ENCODE results near the gene ZSWIM6. TPM values are rescaled to one million over a fixed set of nuclear protein-coding genes. Genes with fewer than 3 reads are reported as not detected.

Gene ZSWIM6
- total and polyA plus RNA-seq, 2 experiments from 2014 or later: 3.9 to 6.0 TPM

DNA sequence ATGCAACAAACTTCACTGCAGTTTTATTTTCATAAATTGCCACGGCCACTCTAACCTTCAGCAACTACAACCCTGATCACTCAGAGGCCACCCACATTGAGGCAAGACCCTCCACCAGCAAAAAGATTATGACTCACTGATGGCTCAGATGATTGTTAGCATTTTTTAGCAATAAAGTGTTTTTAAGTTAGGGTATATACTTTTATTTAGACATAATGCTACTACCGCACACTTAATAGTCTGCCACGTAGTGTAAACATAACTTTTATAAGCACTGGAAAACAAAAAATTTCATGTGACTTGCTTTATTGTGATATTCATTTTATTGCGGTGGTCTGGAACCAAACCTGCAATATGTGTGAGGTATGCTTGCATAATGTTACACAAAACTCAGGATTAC is 257.9 kb downstream of the ZSWIM6 start (continued):
- no peak for TF ChIP-seq REST (IDR thresholded peaks at IDR 0.05; ENCODE audit: unreplicated experiment)
- no peak for TF ChIP-seq ZNF331 (CRISPR knock-in tag; IDR thresholded peaks at IDR 0.05; ENCODE audit: low read depth)
- TF ChIP-seq CREB1 (CRISPR knock-in tag; IDR thresholded peaks at IDR 0.05; ENCODE audit: low read depth): no peak
- no peak for TF ChIP-seq CTCF (conservative IDR thresholded peaks at IDR 0.05; ENCODE audit: low read depth in 2 of 2)

DNA sequence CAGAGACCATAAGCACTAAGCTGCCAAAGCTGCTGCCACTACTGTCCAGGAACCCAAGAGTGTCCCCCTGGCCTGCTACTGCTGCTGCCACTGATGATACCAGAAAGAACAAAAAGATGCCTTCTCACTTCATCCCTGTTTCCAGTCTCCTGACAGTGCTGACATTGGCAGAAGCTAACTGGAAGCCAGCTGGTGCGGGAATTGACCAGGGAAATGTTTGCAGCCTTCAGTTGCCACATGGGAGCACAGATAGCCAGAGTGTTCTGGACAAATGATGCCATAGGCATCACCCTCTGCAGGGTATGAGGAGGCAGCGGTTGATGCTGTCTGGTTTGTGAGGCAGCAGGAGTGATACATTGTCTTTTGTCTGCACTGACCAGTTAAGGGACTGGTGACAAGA is 258.4 kb downstream of the ZSWIM6 start:
- no peak overlapping the region for H3K27ac Mint-ChIP-seq
- DNase-seq (ENCODE audit: low spot score): no peak
- no peak for TF ChIP-seq EZH2 (IDR thresholded peaks at IDR 0.05; ENCODE audit: low read depth, unreplicated experiment)
- TF ChIP-seq REST (IDR thresholded peaks at IDR 0.05; ENCODE audit: unreplicated experiment): no peak
- TF ChIP-seq EZH2phosphoT487 (IDR thresholded peaks at IDR 0.05; ENCODE audit: unreplicated experiment): no peak
- TF ChIP-seq, protein P1, sequence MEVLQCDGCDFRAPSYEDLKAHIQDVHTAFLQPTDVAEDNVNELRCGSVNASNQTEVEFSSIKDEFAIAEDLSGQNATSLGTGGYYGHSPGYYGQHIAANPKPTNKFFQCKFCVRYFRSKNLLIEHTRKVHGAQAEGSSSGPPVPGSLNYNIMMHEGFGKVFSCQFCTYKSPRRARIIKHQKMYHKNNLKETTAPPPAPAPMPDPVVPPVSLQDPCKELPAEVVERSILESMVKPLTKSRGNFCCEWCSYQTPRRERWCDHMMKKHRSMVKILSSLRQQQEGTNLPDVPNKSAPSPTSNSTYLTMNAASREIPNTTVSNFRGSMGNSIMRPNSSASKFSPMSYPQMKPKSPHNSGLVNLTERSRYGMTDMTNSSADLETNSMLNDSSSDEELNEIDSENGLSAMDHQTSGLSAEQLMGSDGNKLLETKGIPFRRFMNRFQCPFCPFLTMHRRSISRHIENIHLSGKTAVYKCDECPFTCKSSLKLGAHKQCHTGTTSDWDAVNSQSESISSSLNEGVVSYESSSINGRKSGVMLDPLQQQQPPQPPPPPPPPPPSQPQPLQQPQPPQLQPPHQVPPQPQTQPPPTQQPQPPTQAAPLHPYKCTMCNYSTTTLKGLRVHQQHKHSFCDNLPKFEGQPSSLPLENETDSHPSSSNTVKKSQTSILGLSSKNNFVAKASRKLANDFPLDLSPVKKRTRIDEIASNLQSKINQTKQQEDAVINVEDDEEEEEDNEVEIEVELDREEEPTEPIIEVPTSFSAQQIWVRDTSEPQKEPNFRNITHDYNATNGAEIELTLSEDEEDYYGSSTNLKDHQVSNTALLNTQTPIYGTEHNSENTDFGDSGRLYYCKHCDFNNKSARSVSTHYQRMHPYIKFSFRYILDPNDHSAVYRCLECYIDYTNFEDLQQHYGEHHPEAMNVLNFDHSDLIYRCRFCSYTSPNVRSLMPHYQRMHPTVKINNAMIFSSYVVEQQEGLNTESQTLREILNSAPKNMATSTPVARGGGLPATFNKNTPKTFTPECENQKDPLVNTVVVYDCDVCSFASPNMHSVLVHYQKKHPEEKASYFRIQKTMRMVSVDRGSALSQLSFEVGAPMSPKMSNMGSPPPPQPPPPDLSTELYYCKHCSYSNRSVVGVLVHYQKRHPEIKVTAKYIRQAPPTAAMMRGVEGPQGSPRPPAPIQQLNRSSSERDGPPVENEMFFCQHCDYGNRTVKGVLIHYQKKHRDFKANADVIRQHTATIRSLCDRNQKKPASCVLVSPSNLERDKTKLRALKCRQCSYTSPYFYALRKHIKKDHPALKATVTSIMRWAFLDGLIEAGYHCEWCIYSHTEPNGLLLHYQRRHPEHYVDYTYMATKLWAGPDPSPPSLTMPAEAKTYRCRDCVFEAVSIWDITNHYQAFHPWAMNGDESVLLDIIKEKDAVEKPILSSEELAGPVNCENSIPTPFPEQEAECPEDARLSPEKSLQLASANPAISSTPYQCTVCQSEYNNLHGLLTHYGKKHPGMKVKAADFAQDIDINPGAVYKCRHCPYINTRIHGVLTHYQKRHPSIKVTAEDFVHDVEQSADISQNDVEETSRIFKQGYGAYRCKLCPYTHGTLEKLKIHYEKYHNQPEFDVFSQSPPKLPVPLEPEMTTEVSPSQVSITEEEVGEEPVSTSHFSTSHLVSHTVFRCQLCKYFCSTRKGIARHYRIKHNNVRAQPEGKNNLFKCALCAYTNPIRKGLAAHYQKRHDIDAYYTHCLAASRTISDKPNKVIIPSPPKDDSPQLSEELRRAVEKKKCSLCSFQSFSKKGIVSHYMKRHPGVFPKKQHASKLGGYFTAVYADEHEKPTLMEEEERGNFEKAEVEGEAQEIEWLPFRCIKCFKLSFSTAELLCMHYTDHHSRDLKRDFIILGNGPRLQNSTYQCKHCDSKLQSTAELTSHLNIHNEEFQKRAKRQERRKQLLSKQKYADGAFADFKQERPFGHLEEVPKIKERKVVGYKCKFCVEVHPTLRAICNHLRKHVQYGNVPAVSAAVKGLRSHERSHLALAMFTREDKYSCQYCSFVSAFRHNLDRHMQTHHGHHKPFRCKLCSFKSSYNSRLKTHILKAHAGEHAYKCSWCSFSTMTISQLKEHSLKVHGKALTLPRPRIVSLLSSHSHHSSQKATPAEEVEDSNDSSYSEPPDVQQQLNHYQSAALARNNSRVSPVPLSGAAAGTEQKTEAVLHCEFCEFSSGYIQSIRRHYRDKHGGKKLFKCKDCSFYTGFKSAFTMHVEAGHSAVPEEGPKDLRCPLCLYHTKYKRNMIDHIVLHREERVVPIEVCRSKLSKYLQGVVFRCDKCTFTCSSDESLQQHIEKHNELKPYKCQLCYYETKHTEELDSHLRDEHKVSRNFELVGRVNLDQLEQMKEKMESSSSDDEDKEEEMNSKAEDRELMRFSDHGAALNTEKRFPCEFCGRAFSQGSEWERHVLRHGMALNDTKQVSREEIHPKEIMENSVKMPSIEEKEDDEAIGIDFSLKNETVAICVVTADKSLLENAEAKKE (CRISPR knock-in tag; IDR thresholded peaks at IDR 0.05): no peak
- TF ChIP-seq CREB1 (CRISPR knock-in tag; IDR thresholded peaks at IDR 0.05; ENCODE audit: low read depth): no peak
- no peak for TF ChIP-seq ZNF331 (CRISPR knock-in tag; IDR thresholded peaks at IDR 0.05; ENCODE audit: low read depth)
- TF ChIP-seq POLR2AphosphoS5 (IDR thresholded peaks at IDR 0.05; ENCODE audit: low read depth): no peak

More for the DNA sequence above, 258.4 kb downstream of the ZSWIM6 start:
- no peaks in the 10 kb centered on the region for H3K4me1 ChIP-seq (ENCODE audit: insufficient read depth)
- peaks cover 10% of the 10 kb centered on the region; the same call in 1 of the 2 replicates for H3K9me2 ChIP-seq (ENCODE audit: insufficient read depth)
- no peaks in the 10 kb centered on the region for H4K20me1 ChIP-seq (replicated peaks; ENCODE audit: insufficient read depth)
- no peak overlapping the region for H3K4me3 Mint-ChIP-seq
- no peak overlapping the region for H3K4me2 ChIP-seq
- H3K36me3 Mint-ChIP-seq (ENCODE audit: low read depth): peaks cover 3% of the 10 kb centered on the region; the same call in 1 of the 3 replicates
- H3K27me3 Mint-ChIP-seq (ENCODE audit: insufficient read depth, low read depth, poor library complexity): peaks cover 2% of the 10 kb centered on the region
- ATAC-seq: no peak
- no peak overlapping the region for H2AFZ ChIP-seq
- H3K36me3 ChIP-seq (ENCODE audit: insufficient read depth): no peaks in the 10 kb centered on the region
- H3F3A ChIP-seq (replicated peaks; ENCODE audit: low read depth): no peaks in the 10 kb centered on the region
- no peaks in the 10 kb centered on the region for H3K4me1 Mint-ChIP-seq
- no peaks in the 10 kb centered on the region for H3K79me2 ChIP-seq (replicated peaks; ENCODE audit: insufficient read depth)
- no peak overlapping the region for H3K27ac ChIP-seq (ENCODE audit: low read depth)
- no peak overlapping the region for H3K4me3 ChIP-seq
- H3K9me3 Mint-ChIP-seq: peaks cover 8% of the 10 kb centered on the region; the same call in 1 of the 3 replicates
- no peaks in the 10 kb centered on the region for H3K27me3 ChIP-seq (ENCODE audit: insufficient read depth)

All from GM23338 (cell line).